Testis (tissue), 2 donors: ENCODE measurements around the gene BMP5.

Experiments used
- POLR2A ChIP-seq: fragments of 450-650 bp; IDR thresholded peaks from one replicate; pipeline ENCODE4 v1.6.1; 2017; ENCODE audit warnings: antibody characterized with exemption, mild to moderate bottlenecking, moderate library complexity
- TF ChIP-seq, protein P1 (sequence below), 3 experiments: fragments of 450-650 bp in 2 of 3; fragments of 200-600 bp in 1 of 3; sonication (generic) in 1 of 3; IDR thresholded peaks; one replicate each; pipeline ENCODE4 v1.5.1; 2016 to 2019; ENCODE audit warnings: antibody characterized with exemption in 3 of 3, mild to moderate bottlenecking in 2 of 3, moderate library complexity in 1 of 3

DNA sequence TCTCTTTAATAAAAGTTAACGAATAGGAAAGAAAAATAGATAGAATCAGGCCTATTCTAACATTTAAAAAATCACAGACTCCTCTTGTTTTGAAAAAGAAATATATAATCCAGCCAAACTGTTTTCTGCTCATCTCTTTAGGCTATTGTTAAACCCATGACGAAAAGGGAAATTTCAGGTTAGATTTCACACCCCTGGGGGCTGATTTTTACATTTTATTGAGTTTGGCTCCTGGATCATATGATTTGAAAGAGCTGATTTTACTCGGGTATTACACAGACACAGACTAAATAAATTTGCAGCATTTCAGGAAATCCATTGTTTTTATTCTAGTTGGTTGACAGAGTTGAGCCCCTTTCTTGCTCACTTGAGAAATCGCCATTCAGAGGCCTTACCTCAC, 160.6 kb downstream of the BMP5 start:
- TF ChIP-seq, protein P1, sequence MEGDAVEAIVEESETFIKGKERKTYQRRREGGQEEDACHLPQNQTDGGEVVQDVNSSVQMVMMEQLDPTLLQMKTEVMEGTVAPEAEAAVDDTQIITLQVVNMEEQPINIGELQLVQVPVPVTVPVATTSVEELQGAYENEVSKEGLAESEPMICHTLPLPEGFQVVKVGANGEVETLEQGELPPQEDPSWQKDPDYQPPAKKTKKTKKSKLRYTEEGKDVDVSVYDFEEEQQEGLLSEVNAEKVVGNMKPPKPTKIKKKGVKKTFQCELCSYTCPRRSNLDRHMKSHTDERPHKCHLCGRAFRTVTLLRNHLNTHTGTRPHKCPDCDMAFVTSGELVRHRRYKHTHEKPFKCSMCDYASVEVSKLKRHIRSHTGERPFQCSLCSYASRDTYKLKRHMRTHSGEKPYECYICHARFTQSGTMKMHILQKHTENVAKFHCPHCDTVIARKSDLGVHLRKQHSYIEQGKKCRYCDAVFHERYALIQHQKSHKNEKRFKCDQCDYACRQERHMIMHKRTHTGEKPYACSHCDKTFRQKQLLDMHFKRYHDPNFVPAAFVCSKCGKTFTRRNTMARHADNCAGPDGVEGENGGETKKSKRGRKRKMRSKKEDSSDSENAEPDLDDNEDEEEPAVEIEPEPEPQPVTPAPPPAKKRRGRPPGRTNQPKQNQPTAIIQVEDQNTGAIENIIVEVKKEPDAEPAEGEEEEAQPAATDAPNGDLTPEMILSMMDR (IDR thresholded peaks at IDR 0.05) = no peak
- no peak for TF ChIP-seq POLR2A
